IgD-negative memory B cell (primary cell): Measurements from ENCODE around the gene OR5B12. TPM values are rescaled to one million over a fixed set of nuclear protein-coding genes. Genes with fewer than 3 reads are reported as not detected.
"Not testable (repeated sequence)": the region's sequence is repeated elsewhere in the genome, so short reads cannot be mapped to it uniquely, and the experiment has no call there.

Source experiments
- H3K27ac Mint-ChIP-seq, 3 donors: one replicate each; pipeline ENCODE4 v1.8.0; 2020 to 2022; ENCODE audit warnings: mild to moderate bottlenecking in 3 of 3, mixed read lengths in 3 of 3, moderate library complexity in 1 of 3
- H3K27me3 Mint-ChIP-seq: one replicate; pipeline ENCODE4 v1.8.0; 2021; ENCODE audit warnings: mixed read lengths
- H3K36me3 Mint-ChIP-seq: one replicate; pipeline ENCODE4 v1.8.0; 2020; ENCODE audit warnings: mild to moderate bottlenecking, mixed read lengths
- H3K4me1 Mint-ChIP-seq, 3 donors: one replicate each; pipeline ENCODE4 v1.8.0; 2020 to 2022; ENCODE audit warnings: mixed read lengths in 3 of 3, mild to moderate bottlenecking in 1 of 3
- H3K4me3 Mint-ChIP-seq, 4 donors: one replicate each; pipeline ENCODE4 v1.8.0; 2020 to 2022; ENCODE audit warnings: mild to moderate bottlenecking in 4 of 4, mixed read lengths in 4 of 4, moderate library complexity in 3 of 4
- H3K9me3 Mint-ChIP-seq, 3 donors: one replicate each; pipeline ENCODE4 v1.8.0; 2020 to 2021; ENCODE audit warnings: mixed read lengths in 3 of 3, mild to moderate bottlenecking in 1 of 3
- polyA plus RNA-seq: library from polyadenylated mRNA; unstranded; fragments of 300-500 nt; fragmentation: Illumina TruSeq; gene quantifications from one replicate; pipeline ENCODE4 v1.2.3, GENCODE V29; 2021

Gene OR5B12
- polyA plus RNA-seq, 1 donor from 2014 or later: not detected

- H3K36me3 Mint-ChIP-seq, H3K27ac Mint-ChIP-seq, H3K9me3 Mint-ChIP-seq, H3K4me3 Mint-ChIP-seq, H3K27me3 Mint-ChIP-seq, H3K4me1 Mint-ChIP-seq: not testable (repeated sequence)
These were observed 42.4 kb downstream of the OR5B12 start for GRCh38 chr11:58399622-58400021.

GRCh38 chr11:58395581-58395980 is 46.5 kb downstream of the OR5B12 start:
- Mint-ChIP-seq H3K27me3 (peaks cover 3% of the 10 kb centered on the region), H3K27ac (no peak overlapping the region), H3K36me3 (no peaks in the 10 kb centered on the region), H3K4me1 (no peaks in the 10 kb centered on the region), H3K4me3 (no peak overlapping the region), H3K9me3 (peaks cover 3 to 8% (median 4%) of the 10 kb centered on the region in 3 donors)

- peaks cover 3% of the 10 kb centered on the region for H3K27me3 Mint-ChIP-seq
- no peak overlapping the region for H3K4me3 Mint-ChIP-seq
- H3K4me1 Mint-ChIP-seq: no peaks in the 10 kb centered on the region
- no peaks in the 10 kb centered on the region for H3K36me3 Mint-ChIP-seq
- H3K9me3 Mint-ChIP-seq: peaks cover 3 to 8% (median 4%) of the 10 kb centered on the region in 3 donors
- H3K27ac Mint-ChIP-seq: no peak overlapping the region
These were observed 47.8 kb downstream of the OR5B12 start for GRCh38 chr11:58394195-58394594.

GRCh38 chr11:58392746-58393145 is 49.3 kb downstream of the OR5B12 start:
- Mint-ChIP-seq H3K4me3 (no peak overlapping the region), H3K27me3 (peaks cover 3% of the 10 kb centered on the region), H3K27ac (no peak overlapping the region), H3K9me3 (peaks cover 3 to 8% (median 4%) of the 10 kb centered on the region in 3 donors), H3K4me1 (peaks cover 0 to 1% (median 0%) of the 10 kb centered on the region in 3 donors), H3K36me3 (no peaks in the 10 kb centered on the region)

- no peak overlapping the region for H3K4me3 Mint-ChIP-seq
These were observed 50.2 kb downstream of the OR5B12 start for GRCh38 chr11:58391879-58392278.

GRCh38 chr11:58390551-58391063 is 51.4 kb downstream of the OR5B12 start:
- H3K27me3 Mint-ChIP-seq: peaks cover 3% of the 10 kb centered on the region
- H3K4me3 Mint-ChIP-seq: no peak overlapping the region
- peaks cover 3 to 7% (median 3%) of the 10 kb centered on the region in 3 donors for H3K9me3 Mint-ChIP-seq
- H3K36me3 Mint-ChIP-seq: no peaks in the 10 kb centered on the region
- peaks cover 0 to 1% (median 0%) of the 10 kb centered on the region in 3 donors for H3K4me1 Mint-ChIP-seq
- H3K27ac Mint-ChIP-seq: no peak overlapping the region

More at GRCh38 chr11:58391879-58392278, 50.2 kb downstream of the OR5B12 start:
- H3K36me3 Mint-ChIP-seq: no peaks in the 10 kb centered on the region
- H3K9me3 Mint-ChIP-seq: peaks cover 3 to 8% (median 4%) of the 10 kb centered on the region in 3 donors
- H3K27me3 Mint-ChIP-seq: peaks cover 3% of the 10 kb centered on the region
- H3K27ac Mint-ChIP-seq: no peak overlapping the region
- H3K4me1 Mint-ChIP-seq: peaks cover 0 to 1% (median 0%) of the 10 kb centered on the region in 3 donors

Other genes with a start within 250 kb of the OR5B12 start
- gene OR1S2, start 238.1 kb downstream of the OR5B12 start, polyA plus RNA-seq: not detected
- gene OR1S1, start 229.5 kb downstream of the OR5B12 start, polyA plus RNA-seq: not detected
- gene OR10Q1, start 213.3 kb downstream of the OR5B12 start, polyA plus RNA-seq: not detected
- not detected for gene OR10W1, start 174.0 kb downstream of the OR5B12 start, polyA plus RNA-seq
- gene OR5B17, start 83.2 kb downstream of the OR5B12 start, polyA plus RNA-seq: not detected
- not detected for gene OR5B3, start 35.4 kb downstream of the OR5B12 start, polyA plus RNA-seq
- gene OR5B2, start 14.1 kb downstream of the OR5B12 start, polyA plus RNA-seq: not detected
- gene OR5B21, start 65.9 kb upstream of the OR5B12 start, polyA plus RNA-seq: not detected
- 141 TPM for gene LPXN, start 133.6 kb upstream of the OR5B12 start, polyA plus RNA-seq
- gene ZFP91, start 136.8 kb upstream of the OR5B12 start, polyA plus RNA-seq: 6.3 TPM
- 0.11 TPM for gene CNTF, start 180.4 kb upstream of the OR5B12 start, polyA plus RNA-seq